Fibroblast of lung (primary cell): ENCODE measurements around the gene MRPL52. TPM values are rescaled to one million over a fixed set of nuclear protein-coding genes. Genes with fewer than 3 reads are reported as not detected.
A peak's percentile ranks its signal among the peaks of the same experiment; 100 is the strongest.

Source experiments
- DNase-seq, 2 donors: peaks; one replicate each; pipeline versions ENCODE4 v3.0.0 to v3.0.0-alpha.2; 2010; ENCODE audit warnings: low read depth in 2 of 2
- H2AFZ ChIP-seq: 2 replicates; pipeline ENCODE4 v1.5.1; 2012; ENCODE audit warnings: low read length, control low read depth, inconsistent platforms
- H3K27ac ChIP-seq: 2 replicates; pipeline ENCODE4 v1.5.1; 2011; ENCODE audit warnings: low read length, control low read depth; ENCODE audit not compliant: insufficient read depth
- H3K27me3 ChIP-seq: 2 replicates; pipeline ENCODE4 v1.5.1; 2011; ENCODE audit warnings: mild to moderate bottlenecking, low read length; ENCODE audit not compliant: control insufficient read depth, insufficient read depth
- H3K36me3 ChIP-seq: 2 replicates; pipeline ENCODE4 v1.5.1; 2011; ENCODE audit warnings: low read length; ENCODE audit not compliant: control insufficient read depth, insufficient read depth
- H3K4me1 ChIP-seq: 2 replicates; pipeline ENCODE4 v1.5.1; 2011; ENCODE audit warnings: low read length; ENCODE audit not compliant: control insufficient read depth, insufficient read depth; ENCODE audit errors: extremely low read depth
- H3K4me2 ChIP-seq: 2 replicates; pipeline ENCODE4 v1.5.1; 2011; ENCODE audit warnings: low read length, control low read depth; ENCODE audit not compliant: insufficient read depth; ENCODE audit errors: extremely low read depth
- H3K4me3 ChIP-seq, 4 experiments: fragments of 200-600 bp in 1 of 4; sonication (generic) in 1 of 4; replicated peaks in 1 of 4; 2 replicates each; pipeline ENCODE4 v1.5.1; 2011 to 2016; ENCODE audit warnings: low read length in 4 of 4, low read depth in 3 of 4, mild to moderate bottlenecking in 3 of 4, control low read depth in 2 of 4, inconsistent platforms in 1 of 4, mixed read lengths in 1 of 4; ENCODE audit not compliant: insufficient read depth in 1 of 4; ENCODE audit errors: control extremely low read depth in 1 of 4
- H3K79me2 ChIP-seq: 2 replicates; pipeline ENCODE4 v1.5.1; 2012; ENCODE audit warnings: mild to moderate bottlenecking, low read length, inconsistent platforms; ENCODE audit not compliant: control insufficient read depth, insufficient read depth
- H3K9ac ChIP-seq: 2 replicates; pipeline ENCODE4 v1.5.1; 2011; ENCODE audit warnings: mild to moderate bottlenecking, low read length, control low read depth; ENCODE audit not compliant: insufficient read depth
- H3K9me3 ChIP-seq: 2 replicates; pipeline ENCODE4 v1.5.1; 2012; ENCODE audit warnings: low read depth, low read length; ENCODE audit not compliant: control insufficient read depth, insufficient read depth
- H4K20me1 ChIP-seq: 2 replicates; pipeline ENCODE4 v1.5.1; 2011; ENCODE audit warnings: low read length; ENCODE audit not compliant: control insufficient read depth, insufficient read depth; ENCODE audit errors: extremely low read depth
- CTCF ChIP-seq, 2 donors: IDR thresholded peaks in 1 of 2; conservative IDR thresholded peaks in 1 of 2; 1 replicate in 1 of 2; 2 replicates in 1 of 2; pipeline ENCODE4 v1.5.1; 2011 to 2012; ENCODE audit warnings: low read length in 2 of 2, control low read depth in 1 of 2, inconsistent platforms in 1 of 2, low read depth in 1 of 2, mild to moderate bottlenecking in 1 of 2
- EZH2 ChIP-seq: IDR thresholded peaks from 2 replicates; pipeline ENCODE4 v1.5.1; 2012; ENCODE audit warnings: low read length, control low read depth, mild to moderate bottlenecking; ENCODE audit errors: missing control alignments
- polyA plus RNA-seq, 2 donors: library from polyadenylated mRNA; depleted of rRNA in 1 of 2; stranded (reverse) in 1 of 2; unstranded in 1 of 2; fragments of >200 nt; gene quantifications; 2 replicates each; pipeline ENCODE4 v1.2.1, GENCODE V29; 2011 to 2012; ENCODE audit warnings: missing spikeins in 1 of 2
- total RNA-seq: library from RNA; depleted of rRNA; stranded (reverse); fragments of >200 nt; gene quantifications from 2 replicates; pipeline ENCODE4 v1.2.1, GENCODE V29; 2014

MRPL52 gene
- total and polyA plus RNA-seq, 2 donors (not counting 1 experiment from before 2014, with no cell fraction given): 44.1 to 50.5 TPM

GRCh38 chr14:22841311-22841710, 11.6 kb downstream of the MRPL52 start:
- no peak overlapping the region for H3K9ac ChIP-seq
- peak overlapping the region; percentile 63 for H3K27ac ChIP-seq
- no peak overlapping the region for H2AFZ ChIP-seq
- H4K20me1 ChIP-seq: no peaks in the 10 kb centered on the region
- H3K4me3 ChIP-seq: peak overlapping the region in 1 of 4 experiments; percentile 30
- H3K36me3 ChIP-seq: peaks cover 54% of the 10 kb centered on the region
- H3K4me2 ChIP-seq: no peak overlapping the region
- H3K27me3 ChIP-seq: no peaks in the 10 kb centered on the region
- H3K4me1 ChIP-seq: peaks cover 27% of the 10 kb centered on the region
- no peak for DNase-seq
- peaks cover 94% of the 10 kb centered on the region for H3K79me2 ChIP-seq
- H3K9me3 ChIP-seq: no peaks in the 10 kb centered on the region
- no peak for TF ChIP-seq CTCF (conservative IDR thresholded peaks at IDR 0.05 in 1 of 2, IDR thresholded peaks at IDR 0.05 in 1 of 2; ENCODE audit: low read depth in 1 of 2, low read length in 2 of 2)
- no peak for TF ChIP-seq EZH2

- Histone ChIP-seq H3K27ac (peak overlapping the region; percentile 63), H3K9ac (no peak overlapping the region), H3K9me3 (no peaks in the 10 kb centered on the region), H3K4me2 (no peak overlapping the region), H3K79me2 (peaks cover 93% of the 10 kb centered on the region), H3K36me3 (peaks cover 58% of the 10 kb centered on the region), H3K4me3 (peak overlapping the region in 1 of 4 experiments; percentile 30), H2AFZ (no peak overlapping the region), H4K20me1 (no peaks in the 10 kb centered on the region), H3K27me3 (no peaks in the 10 kb centered on the region), H3K4me1 (peaks cover 32% of the 10 kb centered on the region)
- no peak for DNase-seq
- TF ChIP-seq EZH2 (no peak), CTCF (conservative IDR thresholded peaks at IDR 0.05 in 1 of 2, IDR thresholded peaks at IDR 0.05 in 1 of 2; ENCODE audit: low read depth in 1 of 2, low read length in 2 of 2) (no peak)
Observed at GRCh38 chr14:22841769-22842168, 12.1 kb downstream of the MRPL52 start.

GRCh38 chr14:22842211-22843122, 12.8 kb downstream of the MRPL52 start:
- no peaks in the 10 kb centered on the region for H4K20me1 ChIP-seq
- peak overlapping the region; percentile 17 for H3K9ac ChIP-seq
- H3K4me2 ChIP-seq: no peak overlapping the region
- TF ChIP-seq CTCF (conservative IDR thresholded peaks at IDR 0.05 in 1 of 2, IDR thresholded peaks at IDR 0.05 in 1 of 2; ENCODE audit: low read depth in 1 of 2, low read length in 2 of 2) (no peak), EZH2 (no peak)
- H3K9me3 ChIP-seq: no peaks in the 10 kb centered on the region
- H3K36me3 ChIP-seq: peaks cover 62% of the 10 kb centered on the region
- H3K27me3 ChIP-seq: no peaks in the 10 kb centered on the region
- peaks cover 36% of the 10 kb centered on the region for H3K4me1 ChIP-seq
- H3K4me3 ChIP-seq: peak overlapping the region in 1 of 4 experiments; percentile 4
- H2AFZ ChIP-seq: no peak overlapping the region
- DNase-seq: no peak
- H3K27ac ChIP-seq: peak overlapping the region; percentile 63
- H3K79me2 ChIP-seq: peaks cover 86% of the 10 kb centered on the region
